ENCODE results near the gene CYP4F3.
A peak's percentile ranks its signal among the peaks of the same experiment; 100 is the strongest.

The CYP4F3 gene

DNA sequence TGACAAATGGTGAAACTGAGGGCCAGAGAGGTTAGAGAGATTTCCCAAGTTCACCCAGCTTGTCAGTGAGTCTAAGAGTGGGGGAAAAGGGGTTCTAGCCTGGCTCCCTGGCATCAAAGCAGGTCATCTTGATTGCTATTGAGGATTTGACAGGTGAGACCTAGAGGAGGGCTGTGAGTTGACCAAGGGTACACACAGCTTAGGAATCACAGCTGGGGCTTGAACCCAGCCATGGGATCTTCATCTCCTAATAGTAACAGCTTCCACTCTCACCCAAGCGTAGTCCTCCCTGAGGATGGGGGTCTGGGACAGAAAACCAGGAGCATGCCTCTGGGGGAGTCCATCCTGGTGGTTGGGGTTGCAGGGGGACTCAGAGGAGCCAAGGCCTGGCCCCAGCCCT lies 18.9 kb upstream of the CYP4F3 start:
- TF ChIP-seq, protein P1, sequence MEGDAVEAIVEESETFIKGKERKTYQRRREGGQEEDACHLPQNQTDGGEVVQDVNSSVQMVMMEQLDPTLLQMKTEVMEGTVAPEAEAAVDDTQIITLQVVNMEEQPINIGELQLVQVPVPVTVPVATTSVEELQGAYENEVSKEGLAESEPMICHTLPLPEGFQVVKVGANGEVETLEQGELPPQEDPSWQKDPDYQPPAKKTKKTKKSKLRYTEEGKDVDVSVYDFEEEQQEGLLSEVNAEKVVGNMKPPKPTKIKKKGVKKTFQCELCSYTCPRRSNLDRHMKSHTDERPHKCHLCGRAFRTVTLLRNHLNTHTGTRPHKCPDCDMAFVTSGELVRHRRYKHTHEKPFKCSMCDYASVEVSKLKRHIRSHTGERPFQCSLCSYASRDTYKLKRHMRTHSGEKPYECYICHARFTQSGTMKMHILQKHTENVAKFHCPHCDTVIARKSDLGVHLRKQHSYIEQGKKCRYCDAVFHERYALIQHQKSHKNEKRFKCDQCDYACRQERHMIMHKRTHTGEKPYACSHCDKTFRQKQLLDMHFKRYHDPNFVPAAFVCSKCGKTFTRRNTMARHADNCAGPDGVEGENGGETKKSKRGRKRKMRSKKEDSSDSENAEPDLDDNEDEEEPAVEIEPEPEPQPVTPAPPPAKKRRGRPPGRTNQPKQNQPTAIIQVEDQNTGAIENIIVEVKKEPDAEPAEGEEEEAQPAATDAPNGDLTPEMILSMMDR (IDR thresholded peaks at IDR 0.05; ENCODE audit: control extremely low read depth, extremely low read depth, low read depth, missing control alignments): no peak
- no peak for DNase-seq (ENCODE audit: extremely low spot score)
- POLR2A ChIA-PET: no interaction called here
- CTCF ChIA-PET: no interaction called here

DNA sequence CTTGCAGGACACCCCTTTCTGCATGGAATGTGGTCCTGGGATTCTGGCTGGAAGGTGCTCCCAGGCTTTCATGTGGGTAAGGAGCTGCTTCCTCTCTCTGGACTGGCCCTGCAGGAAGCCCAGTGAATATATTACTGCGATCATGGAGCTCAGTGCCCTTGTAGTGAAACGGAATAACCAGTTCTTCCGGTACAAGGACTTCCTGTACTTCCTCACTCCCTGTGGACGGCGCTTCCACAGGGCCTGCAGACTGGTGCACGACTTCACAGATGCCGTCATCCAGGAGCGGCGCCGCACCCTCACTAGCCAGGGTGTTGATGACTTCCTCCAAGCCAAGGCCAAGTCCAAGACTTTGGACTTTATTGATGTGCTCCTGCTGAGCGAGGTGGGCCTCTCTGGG lies 17.7 kb upstream of the CYP4F3 start:
- TF ChIP-seq, protein P1 (IDR thresholded peaks at IDR 0.05; ENCODE audit: control extremely low read depth, extremely low read depth, low read depth, missing control alignments): no peak
- no peak for DNase-seq (ENCODE audit: extremely low spot score)
- ChIA-PET POLR2A (no interaction called here), CTCF (no interaction called here)

DNA sequence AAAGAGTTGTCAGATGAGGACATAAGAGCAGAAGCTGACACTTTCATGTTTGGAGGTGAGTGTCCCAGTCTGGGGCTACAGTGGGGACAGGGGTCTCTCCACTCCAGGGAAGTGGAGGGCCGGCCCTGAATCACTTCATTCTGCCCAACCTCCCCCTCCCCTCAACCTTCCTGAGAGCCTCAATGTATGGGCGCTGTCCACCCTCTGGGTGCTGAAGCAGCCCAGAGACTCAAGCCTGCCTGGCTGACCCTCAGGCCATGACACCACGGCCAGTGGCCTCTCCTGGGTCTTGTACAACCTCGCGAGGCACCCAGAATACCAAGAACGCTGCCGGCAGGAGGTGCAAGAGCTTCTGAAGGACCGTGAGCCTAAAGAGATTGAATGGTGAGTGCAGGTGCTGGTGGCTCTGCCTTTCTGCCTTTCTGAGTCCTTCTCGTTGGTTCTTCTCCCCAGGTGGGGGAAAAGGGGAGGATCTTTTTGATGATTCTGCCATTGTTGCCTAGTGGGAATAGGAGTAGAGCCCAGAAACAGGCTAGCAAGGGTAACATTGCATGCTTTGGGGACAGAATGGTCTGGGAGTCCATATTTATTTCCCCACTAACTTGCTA lies 16.9 kb upstream of the CYP4F3 start:
- ChIA-PET POLR2A (no interaction called here), CTCF (no interaction called here)
- TF ChIP-seq, protein P1 (IDR thresholded peaks at IDR 0.05; ENCODE audit: control extremely low read depth, extremely low read depth, low read depth, missing control alignments): no peak
- no peak for DNase-seq (ENCODE audit: extremely low spot score)

DNA sequence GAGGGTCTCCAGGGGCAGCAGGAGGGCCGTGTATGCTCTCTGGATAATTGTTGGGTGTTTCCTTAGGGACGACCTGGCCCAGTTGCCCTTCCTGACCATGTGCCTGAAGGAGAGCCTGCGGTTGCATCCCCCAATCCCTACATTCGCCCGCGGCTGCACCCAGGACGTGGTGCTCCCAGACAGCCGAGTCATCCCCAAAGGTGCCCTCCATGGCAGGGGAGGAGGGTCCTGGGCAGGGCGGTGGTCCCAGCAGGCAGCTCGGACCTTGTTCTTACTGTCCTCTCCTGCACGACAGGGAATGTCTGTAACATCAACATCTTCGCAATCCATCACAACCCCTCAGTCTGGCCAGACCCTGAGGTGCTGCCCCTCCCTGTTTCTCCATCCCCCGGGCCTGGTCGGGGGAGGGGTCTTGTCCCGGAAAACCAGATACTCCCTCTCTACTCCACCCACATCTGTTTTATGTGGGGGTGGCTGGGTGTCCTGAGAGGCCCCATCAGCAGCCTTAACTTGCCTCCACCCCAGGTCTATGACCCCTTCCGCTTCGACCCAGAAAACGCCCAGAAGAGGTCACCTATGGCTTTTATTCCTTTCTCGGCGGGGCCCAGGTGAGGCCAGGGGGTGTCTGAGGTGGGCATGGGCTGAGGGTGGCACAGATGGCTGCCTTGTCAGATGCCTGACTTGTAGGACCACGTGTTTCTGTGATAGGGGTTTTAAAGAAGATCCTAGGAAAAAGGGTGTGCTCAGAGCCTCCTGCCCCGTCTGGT lies 12.3 kb upstream of the CYP4F3 start:
- TF ChIP-seq, protein P1 (IDR thresholded peaks at IDR 0.05; ENCODE audit: control extremely low read depth, extremely low read depth, low read depth, missing control alignments): no peak
- ChIA-PET CTCF (interaction anchor here (0.7 kb wide), 1 partner anchor 20 kb away, joined by 3 read pairs; no protein-coding TSS in a partner anchor), POLR2A (no interaction called here)
- DNase-seq (ENCODE audit: extremely low spot score): no peak

DNA sequence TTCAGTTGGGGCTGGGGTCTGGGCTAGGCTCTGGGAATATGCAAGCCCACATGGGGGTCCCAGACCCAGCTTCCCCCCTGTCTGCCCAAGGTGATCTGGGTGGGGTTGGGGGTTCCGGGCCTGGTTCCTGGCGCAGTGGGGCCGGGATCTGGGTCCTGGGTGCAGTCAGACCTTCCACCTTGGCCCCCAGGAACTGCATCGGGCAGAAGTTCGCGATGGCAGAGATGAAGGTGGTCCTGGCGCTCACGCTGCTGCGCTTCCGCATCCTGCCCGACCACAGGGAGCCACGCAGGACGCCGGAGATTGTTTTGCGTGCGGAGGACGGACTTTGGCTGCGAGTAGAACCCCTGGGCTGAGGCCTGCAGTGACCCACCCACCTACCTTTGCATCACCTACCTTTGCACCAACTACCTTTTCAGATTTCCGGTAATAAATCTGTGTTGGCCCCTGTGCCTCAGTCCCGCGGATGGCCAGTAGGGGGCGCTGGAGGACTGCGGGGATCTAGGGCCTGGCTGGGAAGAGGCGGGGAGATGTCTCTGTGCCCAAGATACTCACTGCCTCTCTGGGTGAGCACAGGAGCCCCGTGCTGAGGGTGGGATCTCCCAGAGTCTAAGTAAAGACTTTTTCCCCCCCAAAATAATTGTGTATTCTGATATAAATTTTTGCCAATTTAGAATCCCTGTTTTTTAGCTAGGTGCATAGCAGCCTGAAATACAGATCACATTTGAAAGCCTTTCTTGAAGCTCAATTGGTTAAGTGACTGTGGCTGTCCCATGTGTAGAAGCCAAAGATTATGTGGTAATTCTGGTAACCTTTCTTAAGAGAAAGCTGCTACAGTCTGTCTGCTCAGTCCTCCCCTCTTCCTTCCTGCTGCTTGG lies 11.5 kb upstream of the CYP4F3 start:
- DNase-seq (ENCODE audit: extremely low spot score): peak; percentile 84
- CTCF ChIA-PET: interaction anchor here (0.6 to 1.4 kb wide), 13 partner anchors 14 to 748 kb away, joined by 3 to 6 read pairs (median 3); partner anchors contain the start of gene FAM32A
- TF ChIP-seq, protein P1 (IDR thresholded peaks at IDR 0.05; ENCODE audit: control extremely low read depth, extremely low read depth, low read depth, missing control alignments): peak; percentile 92
- POLR2A ChIA-PET: no interaction called here

DNA sequence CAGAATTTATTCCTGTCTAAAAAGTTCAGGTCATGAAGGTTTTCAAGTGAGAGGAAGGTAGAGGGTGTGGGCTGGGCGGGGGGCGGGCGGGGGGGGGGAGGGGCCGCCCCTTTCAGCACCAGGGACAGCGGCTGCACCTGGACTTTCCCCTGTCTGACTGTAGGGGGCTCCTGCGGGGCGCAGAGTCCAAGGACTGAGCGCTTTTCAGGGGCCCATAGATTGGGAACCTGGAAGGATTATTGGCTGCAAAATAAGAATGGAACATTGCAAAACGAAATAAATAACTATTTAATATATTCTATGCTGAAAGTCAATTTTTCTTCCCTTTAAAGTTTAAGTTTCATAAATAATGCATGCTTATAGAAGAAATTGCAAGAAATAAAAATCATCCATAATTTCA lies 8.9 kb upstream of the CYP4F3 start:
- no peak for DNase-seq (ENCODE audit: extremely low spot score)

More for the DNA sequence above, 8.9 kb upstream of the CYP4F3 start:
- CTCF ChIA-PET: no interaction called here
- TF ChIP-seq, protein P1 (IDR thresholded peaks at IDR 0.05; ENCODE audit: control extremely low read depth, extremely low read depth, low read depth, missing control alignments): peak; percentile 13
- POLR2A ChIA-PET: no interaction called here
